Stimulated activated CD8-positive, alpha-beta memory T cell treated with anti-CD3 and anti-CD28 coated beads, Interleukin-12 subunit alpha, Interleukin-12 subunit beta, amount 100 ng/mL, for 24 hours (primary cell): ENCODE results near the gene VPS8.
"Not testable (repeated sequence)": the region's sequence is repeated elsewhere in the genome, so short reads cannot be mapped to it uniquely, and the experiment has no call there.

Experiments used
- DNase-seq: peaks from one replicate; pipeline ENCODE4 v3.0.0-alpha.2; 2020; ENCODE audit errors: extremely low read depth

VPS8 gene

DNA sequence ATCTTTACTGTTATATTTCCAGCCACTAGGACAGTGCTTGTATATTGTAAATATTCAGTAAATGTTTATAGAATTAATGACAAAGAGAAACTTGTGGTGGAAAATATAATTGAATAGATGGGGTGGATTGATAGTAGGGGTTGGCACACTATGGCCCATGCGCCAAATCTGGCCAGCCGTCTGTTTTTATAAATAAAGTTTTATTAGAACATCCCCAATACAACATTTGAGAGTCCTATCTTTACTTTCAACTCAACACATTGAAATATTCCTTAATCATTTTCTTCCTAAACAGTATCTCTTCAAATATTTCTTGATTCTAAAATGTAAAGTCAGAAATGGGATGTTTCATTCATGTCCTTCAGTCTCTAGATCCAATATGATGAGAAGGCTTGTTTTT lies 45.1 kb downstream of the VPS8 start:
- DNase-seq: no peak

DNA sequence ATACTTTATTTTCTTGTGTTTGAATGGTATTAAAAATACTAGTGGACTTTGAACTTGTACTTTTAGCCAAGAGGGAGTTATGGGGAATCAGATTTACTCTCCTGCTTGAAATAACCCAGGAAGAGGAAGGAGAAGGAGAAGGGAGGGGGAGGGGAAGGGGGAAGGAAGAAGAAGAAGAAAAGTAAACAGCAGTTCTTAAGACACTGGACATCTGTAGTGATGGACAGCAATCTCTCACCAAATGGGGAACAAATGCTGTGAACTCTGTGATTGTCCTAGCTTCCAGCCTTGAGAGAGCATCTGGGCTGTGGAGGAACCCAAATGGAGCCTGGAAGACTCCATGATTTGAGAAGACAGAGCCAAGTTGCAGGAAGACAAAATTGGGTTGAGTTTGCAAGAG lies 52.0 kb downstream of the VPS8 start:
- DNase-seq: no peak

DNA sequence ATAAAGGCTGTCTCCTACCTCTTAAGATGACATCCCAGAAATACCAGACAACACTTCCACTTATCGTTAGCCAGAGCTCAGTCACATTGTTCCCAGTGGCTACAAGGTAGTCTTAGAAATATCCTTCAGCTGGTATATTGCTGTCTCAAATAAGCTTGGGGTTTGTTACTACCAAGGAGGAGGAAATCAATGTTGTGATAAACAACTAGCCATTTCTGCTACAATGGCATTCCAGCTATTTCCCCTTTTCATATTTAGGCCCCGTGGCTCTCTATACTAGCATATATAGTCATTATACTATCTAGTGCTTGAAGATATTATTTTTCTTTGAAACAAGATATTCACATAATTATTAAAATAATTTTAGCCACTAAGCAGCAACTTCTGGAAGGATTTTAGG lies 56.5 kb downstream of the VPS8 start:
- no peak for DNase-seq

DNA sequence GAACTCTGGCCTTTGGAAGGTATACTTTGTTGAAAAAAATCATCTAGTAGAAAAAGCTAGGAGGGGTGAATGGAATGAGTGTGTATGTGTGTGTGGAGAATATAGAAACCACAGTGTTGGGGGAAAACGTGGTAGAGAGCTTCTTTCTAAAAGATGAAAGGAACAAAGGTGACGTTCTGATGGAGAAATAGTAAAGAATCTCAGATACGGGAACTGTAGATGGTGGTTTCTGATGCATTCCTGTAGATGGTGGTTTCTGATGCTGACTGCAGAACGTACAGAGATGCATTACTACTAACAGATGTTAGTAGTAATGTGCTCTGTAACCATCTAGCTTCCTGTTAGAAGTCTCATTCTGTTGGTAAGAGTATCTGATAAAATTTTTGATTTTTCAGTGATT lies 60.2 kb downstream of the VPS8 start:
- no peak for DNase-seq

DNA sequence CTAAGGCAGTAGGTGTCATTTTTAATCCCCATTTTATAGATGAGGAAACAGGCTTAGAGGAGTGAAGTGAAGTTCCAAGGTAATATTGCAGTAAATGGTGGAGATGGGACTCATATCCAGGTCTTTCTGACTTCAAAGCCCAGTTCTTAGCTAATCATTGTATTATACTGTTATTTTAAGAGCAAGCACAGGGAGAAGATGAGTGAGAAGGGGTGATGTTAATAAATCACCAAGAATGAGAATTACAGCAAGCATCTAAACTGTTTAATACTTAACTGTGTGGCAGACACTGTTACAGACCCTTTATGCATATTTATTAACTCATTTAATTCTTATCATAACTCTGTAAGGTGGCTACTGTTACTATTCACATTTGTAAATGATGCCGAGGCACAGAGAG lies 61.2 kb downstream of the VPS8 start:
- DNase-seq: no peak

DNA sequence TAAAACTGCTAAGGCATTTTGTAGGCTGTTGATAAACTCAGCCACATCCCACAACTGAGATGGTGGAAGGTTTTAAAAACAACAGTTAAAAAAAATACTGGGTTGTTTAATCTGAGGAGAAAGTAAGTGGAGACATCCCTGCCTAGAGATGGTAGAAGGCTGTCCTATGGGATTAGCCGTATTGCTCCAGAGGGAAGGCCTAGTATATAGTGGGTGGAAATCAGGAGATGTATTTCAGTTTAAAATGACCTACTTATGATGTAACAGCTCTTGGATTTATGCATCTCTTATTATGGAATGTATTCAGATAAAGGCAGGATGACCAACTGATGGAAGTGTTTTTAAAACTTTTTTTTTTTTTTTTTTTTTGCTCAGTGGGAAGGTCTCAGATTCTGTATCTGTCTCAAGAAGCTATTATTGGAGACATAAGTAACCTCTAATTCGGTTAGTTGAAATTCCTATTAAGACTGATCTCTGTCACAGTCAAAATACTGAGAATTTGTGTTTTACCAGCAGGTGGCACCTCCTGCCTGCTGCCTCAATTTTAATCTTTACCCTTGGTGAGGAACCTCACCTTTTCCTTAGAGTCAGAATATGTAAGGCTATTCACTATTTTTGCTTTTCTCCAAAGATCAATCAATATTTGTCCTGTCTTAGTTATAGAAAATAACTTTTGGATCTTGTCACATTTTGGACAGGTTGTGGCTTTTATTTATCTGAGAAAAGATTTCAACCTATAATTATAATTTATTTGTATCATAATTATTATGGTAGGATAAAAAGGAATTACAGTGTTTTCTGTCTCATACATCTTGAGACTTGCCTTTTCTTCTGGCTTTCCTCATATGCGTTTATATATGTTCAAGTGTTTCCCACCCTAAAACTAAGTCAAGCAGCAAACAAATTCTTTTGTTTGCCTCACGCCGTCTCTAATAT lies 63.0 kb downstream of the VPS8 start:
- DNase-seq: no peak

DNA sequence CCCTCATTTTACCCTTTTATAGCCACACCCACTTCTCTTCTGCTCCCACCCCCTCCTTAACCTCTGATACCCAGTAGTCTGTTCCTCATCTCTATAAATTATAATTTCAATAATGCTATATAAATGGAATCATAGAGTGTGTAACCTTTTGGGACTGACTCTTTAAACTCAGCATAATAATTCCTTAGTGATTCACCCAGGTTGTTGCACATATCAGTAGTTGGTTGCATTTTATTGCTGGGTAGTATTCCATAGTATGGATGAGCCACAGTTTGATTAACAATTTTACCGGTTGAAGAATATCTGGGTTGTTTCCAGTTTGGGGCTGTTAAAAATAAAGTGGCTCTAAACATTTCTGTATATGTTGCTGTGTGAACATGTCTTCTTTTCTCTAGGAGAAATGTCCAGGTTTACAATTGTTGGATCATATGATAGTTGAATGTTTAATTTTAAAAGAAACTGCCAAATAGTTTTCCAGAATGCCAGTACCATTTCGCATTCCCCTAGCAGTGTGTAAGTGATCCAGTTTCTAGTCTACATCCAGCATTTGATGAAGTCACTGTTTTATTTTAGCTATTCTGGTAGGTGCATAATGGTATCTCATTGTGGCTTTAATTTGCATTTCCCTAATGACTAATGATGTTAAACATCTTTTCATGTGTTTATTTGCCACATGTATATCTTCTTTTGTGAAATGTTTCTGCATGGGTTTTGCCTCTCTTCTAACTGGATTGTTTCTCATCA lies 68.5 kb downstream of the VPS8 start:
- DNase-seq: no peak

DNA sequence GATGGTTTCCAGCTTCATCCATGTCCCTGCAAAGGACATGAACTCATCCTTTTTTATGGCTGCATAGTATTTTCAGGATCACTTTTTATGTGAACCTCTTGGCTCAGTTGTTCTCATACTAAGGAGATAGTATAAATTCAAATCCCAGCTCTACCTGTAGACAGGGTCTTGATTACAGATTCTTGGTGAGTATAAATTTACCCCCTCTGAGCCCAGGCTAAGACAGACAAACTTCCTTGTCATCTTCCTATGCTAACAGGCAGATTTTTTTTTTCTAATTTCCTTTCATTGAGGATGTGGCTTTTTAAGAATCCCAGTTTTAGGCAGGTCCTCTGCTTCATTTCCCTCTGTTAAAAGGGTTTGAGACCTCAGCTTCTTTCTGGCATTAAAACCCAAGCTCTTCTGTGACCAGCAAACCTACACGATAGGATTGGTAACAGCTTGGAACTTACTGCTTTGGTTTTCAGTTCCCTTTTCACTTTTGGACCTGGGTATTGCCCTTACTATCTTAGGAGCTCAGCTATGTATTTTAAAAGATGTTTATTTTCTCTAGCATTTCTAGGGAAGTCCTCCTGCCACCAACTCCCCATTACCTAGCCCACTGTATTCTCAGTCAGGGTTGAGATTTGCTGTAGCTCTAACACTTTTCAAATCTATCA lies 72.5 kb downstream of the VPS8 start:
- no peak for DNase-seq

DNA sequence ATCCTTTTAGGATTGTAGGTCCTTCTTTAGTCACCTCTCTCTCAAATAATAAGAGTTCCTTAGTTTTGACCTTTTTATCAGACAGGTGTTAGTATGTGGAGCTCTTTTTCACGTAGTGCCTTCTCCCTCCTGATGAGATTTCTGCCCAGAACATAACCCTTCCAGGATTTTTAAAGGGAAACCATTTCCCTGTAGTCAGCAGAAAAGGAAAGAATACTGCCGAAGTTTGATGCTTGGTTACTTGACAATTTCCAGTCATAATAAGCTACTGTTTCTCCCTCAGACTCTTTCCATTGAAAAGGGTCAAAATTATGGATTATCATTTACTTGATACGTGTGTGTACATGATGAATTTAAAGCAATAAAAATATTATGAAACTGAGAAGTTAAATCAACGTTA lies 73.1 kb downstream of the VPS8 start:
- no peak for DNase-seq

DNA sequence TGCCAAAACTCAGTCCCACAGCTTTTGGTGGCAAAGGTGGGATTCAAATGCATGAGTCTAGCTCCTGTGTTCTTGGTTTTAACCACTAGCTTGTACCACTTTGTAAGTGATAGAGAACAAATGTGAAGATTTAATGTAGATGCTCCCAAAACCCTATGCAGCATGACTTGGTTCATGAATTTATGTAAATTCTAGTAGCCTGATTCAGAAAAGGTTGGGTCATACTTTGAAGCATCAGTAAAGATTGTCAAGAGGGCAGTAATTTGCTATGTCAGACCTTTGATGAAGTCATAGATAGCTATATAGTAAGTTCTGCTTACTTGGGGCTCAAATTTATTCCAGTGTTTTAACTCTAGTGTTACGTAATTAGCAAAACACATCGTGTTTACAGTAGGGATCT lies 75.6 kb downstream of the VPS8 start:
- DNase-seq: no peak

DNA sequence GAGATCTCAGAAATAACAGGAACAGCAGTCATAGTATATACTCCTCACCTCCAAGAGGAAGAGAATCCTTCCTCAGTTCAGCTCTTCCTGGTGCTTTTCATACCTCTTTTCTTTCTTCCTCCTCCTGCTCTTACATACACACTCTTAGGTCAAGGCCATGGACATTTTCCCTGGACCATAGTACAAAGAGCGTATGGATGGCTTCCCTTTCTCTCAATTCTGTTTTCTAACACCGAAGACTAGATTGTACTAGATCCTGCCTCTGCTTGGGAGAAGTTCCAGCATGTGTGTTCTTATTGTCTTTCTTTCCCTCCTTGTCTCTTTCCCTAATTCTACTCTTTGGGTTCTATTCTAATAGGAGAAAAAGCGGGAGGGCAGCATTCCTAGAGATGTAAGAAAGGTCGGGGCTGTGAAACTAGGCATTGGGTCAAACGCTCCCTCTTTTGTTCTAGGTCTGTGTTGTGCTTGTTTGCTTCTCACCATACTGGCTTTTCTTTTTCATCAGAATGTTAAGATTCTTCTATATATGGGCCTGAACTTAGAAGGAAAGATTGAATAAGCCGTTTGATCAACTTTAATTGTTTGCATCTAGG lies 77.4 kb downstream of the VPS8 start:
- no peak for DNase-seq

DNA sequence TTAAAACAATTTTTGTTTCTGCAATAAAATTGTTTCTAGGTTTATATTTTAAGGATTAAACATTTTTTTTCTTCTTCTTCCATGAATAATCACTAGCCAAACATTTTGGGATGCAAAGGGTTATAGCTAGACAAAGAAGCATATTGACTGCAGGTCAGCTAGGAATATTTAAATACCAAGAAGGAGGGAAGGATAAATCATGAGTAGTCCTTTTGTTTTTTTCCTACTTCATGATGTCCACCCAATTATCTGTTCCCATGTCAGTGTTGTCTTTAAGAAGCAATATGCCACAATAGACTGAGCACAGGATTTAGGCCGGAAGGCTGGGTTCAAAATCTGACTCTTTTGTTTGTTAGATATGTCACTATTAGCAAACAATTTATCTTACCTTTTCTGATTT lies 82.1 kb downstream of the VPS8 start:
- no peak for DNase-seq

DNA sequence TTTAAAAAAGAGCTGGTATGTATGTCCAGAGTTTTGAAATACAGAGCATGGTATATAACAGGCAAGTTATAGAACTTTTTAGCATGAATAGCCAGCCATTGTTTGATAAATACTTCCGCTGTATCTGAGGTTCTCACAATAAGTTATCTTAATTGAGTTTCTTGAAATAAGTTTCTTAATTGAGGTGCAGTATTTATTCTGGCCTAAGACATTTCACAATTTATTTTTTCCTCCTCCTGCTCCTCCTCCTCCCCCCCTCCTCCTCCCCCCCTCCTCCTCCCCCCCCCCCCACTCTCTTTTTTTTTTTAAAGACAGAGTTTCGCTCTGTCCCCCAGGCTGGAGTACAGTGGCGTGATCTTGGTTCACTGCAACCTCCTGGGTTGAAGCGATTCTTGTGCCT lies 83.4 kb downstream of the VPS8 start:
- DNase-seq: no peak

DNA sequence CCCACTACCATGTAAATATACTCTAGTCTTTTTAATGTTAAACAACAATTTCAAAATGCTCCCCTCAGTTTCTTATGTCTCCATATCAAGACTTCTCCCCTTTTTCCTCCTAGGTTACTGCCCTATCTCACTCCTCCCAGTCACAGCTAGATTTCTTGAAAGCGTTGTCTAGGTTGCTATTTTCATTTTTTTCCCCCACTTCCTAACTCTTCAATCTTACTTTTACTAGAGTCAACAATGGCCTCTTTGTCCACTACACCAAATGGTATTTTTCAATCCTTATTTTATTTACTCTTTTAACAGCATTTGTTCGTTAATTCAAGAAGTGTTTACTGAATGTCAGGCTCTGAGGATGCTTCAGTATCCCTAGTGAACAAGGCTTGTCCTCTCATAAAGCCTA lies 84.4 kb downstream of the VPS8 start:
- no peak for DNase-seq

DNA sequence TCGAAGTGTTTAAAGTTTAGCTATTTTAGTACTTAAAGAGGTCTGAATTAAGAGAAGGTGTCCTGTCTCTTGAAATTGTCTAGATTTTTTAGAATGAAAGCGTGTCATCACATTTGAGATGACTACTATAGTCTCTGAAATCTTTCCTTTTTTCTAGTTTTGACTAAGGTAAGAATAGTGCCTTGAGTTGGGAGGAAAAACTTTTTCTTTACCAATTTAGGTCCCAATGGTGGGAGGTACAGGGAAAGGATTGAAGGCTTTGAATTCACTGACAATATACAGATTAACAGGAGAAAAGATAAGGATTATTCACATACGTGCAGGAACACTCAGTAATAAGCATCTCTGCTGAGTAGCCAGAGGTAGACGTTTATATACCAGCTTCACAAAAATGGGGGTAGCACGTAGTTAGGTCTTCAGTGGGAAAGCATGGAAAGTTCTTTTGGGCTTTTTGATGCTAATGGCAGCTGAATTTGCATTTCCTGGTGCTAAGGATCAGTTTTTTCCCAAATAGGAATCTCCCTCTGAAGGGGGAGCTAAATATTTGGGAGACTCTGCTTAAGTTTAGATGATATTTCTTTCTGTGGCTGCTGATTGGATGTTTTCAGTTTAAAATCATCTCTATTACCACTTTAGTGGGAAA lies 88.1 kb downstream of the VPS8 start:
- no peak for DNase-seq

DNA sequence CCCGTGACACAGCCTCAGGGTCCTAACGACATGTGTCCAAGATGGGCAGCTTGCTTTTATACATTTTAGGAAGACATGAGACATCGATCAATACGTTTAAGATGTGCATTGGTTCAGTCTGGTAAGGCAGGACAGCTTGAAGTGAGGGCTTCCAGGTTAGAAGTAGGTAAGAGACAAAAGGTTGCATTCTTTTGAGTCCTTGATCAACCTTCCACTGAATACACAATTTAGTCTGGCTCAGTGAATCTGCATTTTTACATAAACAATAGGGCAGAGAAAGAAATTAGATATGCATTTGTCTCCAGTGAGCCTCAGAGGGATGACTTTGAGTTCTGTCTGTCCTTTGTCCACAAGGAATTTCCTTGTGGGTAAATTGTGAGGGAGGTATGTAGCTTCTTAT lies 95.1 kb downstream of the VPS8 start:
- DNase-seq: not testable (repeated sequence)

DNA sequence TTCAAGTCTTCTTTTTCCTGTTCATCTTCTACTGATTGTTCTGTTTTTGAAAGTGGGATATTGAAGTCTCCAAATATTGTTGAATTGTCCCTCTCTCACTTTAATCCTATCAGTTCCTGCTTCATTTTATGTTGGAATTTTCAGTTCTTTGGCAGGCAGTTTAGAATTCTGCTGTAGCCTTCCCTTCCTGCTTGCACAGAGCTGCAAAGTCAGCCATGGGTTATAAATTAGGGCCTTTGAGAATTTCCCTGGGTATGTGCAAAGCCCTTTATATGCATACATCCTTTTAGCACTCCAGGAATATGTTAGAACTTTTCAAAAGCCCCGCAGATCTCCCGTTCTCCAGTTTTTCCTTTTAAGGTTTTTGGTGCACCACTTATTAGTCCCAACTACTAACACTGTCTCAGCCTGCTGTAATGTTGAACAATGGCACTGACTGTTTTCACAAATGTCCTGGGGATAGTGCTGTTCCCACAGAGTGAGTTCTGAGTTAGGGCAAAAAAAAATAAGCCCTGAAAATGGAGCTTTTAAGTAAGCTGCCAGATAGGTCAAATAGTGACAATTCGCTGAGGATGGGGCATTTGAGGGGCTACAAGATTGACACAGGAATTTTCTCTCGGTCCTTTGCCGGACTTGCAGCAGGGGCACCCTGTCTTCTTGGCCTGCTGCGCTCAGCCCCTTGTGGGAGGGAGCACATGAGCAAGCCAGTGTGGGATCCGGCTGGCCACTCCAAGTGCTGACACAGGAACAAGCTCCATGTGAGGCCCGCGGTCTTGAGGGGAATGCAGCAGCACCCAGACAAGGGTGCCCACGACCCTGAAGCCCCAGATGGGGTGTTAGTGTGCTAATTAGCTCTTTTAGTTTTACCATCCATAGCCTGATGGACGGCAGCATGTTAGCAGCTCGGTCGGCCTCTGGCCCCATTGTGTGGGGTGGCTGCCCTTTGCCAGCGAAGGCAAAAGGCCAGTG lies 96.0 kb downstream of the VPS8 start:
- no peak for DNase-seq

DNA sequence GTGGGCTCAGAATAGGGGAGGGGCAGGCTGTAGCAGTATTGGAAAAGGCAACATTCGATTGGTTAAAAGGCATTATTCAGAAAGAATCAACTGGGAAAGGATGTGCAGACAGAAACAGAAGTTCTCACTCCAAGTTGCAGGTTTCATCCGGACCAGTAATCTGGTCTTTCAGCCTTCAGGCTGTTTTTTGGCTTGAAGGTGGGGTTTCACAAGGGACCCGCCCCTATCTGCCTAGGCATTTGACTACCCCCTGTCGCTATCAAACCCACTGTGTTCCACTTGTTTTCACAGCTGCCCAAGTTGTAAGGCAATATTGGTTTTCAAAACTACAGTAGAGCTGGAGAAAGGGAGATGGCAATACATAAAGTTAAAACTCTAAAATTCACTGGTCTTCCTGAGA lies 96.9 kb downstream of the VPS8 start:
- DNase-seq: no peak

DNA sequence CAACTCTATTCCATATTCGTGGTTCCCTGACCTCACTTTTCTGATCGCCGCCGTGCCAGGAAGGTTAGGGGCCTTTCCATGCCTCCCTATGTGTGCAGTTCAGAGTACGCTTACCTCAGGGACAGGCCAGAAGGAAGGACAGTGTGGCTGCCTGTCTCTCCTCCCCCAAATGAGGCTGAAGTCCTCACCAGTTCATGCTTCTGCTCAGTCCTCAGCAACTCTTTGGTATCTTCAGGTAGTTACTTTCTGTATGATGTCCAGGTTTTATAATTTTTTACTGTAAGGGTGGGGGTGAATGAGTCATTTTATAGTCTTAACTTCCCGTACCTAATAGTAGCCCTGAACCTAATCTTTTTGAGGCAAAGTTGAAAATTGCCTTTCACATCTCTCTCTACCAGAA lies 98.7 kb downstream of the VPS8 start:
- no peak for DNase-seq

DNA sequence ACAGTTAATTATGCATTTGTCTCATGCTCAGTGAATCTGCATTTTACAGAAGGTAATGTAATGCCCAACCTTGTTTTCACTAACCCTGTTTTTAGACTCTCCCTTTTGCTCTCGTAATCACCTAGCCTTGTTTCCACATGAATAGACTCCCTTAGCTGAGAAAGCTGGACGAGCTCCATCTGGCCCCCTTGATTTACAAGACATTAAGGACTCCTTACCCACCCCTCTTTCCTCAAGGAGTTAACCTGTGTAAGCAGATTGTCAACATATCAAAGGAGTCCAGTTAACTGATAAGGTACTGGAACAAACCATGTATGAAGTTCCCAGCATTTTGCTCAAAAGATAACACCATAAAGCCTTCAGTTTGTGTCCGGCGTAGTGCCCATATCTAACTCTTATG lies 99.6 kb downstream of the VPS8 start:
- no peak for DNase-seq

DNA sequence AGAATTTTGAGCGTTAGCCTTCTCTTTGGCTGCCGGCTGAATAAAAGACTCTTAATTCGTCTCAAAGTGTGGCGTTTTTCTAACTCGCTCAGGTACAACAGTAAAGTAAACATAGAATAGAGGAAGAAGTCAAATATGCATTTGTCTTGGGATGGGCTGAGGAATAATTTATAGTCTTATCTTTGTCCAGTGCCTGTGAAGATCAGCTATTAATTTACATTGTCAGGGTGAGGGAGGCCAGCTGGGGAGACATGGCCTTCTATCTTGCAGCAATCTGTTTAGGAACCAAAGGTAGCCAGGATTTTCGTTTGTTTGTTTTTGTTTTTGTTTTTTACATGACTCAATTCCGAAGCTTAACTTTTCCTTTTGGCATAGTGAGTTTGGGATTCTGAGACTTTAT lies 100.2 kb downstream of the VPS8 start:
- DNase-seq: no peak
